A673 (cell line): ENCODE results near the gene CNTN1. TPM values are rescaled to one million over a fixed set of nuclear protein-coding genes. Genes with fewer than 3 reads are reported as not detected.

ENCODE experiments used
- BruUV-seq: library from RNA; stranded (reverse); fragments of 400-500 nt; replicated peaks from 2 replicates; lab custom pipeline; 2021; lab: Mats Ljungman, UMichigan
- CTCF ChIA-PET: fragments of 300-600 bp; sonication (Branson Sonifier 250); formaldehyde crosslinking; loops from one replicate; lab custom pipeline; 2022; ENCODE audit warnings: antibody characterized with exemption; lab: Charles Lee
- POLR2A ChIA-PET: fragments of 300-600 bp; sonication (Branson Sonifier 250); formaldehyde crosslinking; loops from one replicate; lab custom pipeline; 2022; ENCODE audit warnings: antibody characterized with exemption; ENCODE audit not compliant: low non-redundant PET; lab: Charles Lee
- DNase-seq: peaks from one replicate; pipeline ENCODE4 v3.0.0-alpha.2; 2015; ENCODE audit warnings: low spot score
- H3K27ac ChIP-seq: fragments of 200-600 bp; sonication (generic); 2 replicates; pipeline ENCODE4 v1.5.1; 2016; ENCODE audit warnings: mixed run types, low read depth, mild to moderate bottlenecking, mixed read lengths, antibody characterized with exemption, low read length; ENCODE audit not compliant: poor library complexity, severe bottlenecking
- H3K27me3 ChIP-seq: fragments of 200-600 bp; sonication (generic); replicated peaks from 2 replicates; pipeline ENCODE4 v1.6.1; 2017; ENCODE audit warnings: mixed run types, low read depth, mild to moderate bottlenecking, mixed read lengths, antibody characterized with exemption, low read length; ENCODE audit not compliant: insufficient read depth, poor library complexity
- H3K36me3 ChIP-seq: fragments of 200-600 bp; sonication (generic); 2 replicates; pipeline ENCODE4 v1.6.1; 2016; ENCODE audit warnings: mixed run types, mild to moderate bottlenecking, mixed read lengths, antibody characterized with exemption, low read length; ENCODE audit not compliant: insufficient read depth, poor library complexity, severe bottlenecking
- H3K4me1 ChIP-seq: fragments of 200-600 bp; sonication (generic); 2 replicates; pipeline ENCODE4 v1.6.1; 2017; ENCODE audit warnings: mixed run types, mild to moderate bottlenecking, mixed read lengths, antibody characterized with exemption, low read length; ENCODE audit not compliant: insufficient read depth, poor library complexity, severe bottlenecking
- H3K4me3 ChIP-seq: fragments of 200-600 bp; sonication (generic); 2 replicates; pipeline ENCODE4 v1.5.1; 2016; ENCODE audit warnings: low read depth, mixed run types, mild to moderate bottlenecking, mixed read lengths, low read length; ENCODE audit not compliant: poor library complexity, severe bottlenecking
- H3K9me3 ChIP-seq: fragments of 200-600 bp; sonication (generic); 2 replicates; pipeline ENCODE4 v1.6.1; 2016; ENCODE audit warnings: mixed run types, low read depth, mild to moderate bottlenecking, mixed read lengths, antibody characterized with exemption, low read length; ENCODE audit not compliant: poor library complexity, severe bottlenecking
- EZH2 ChIP-seq: fragments of 200-600 bp; sonication (generic); IDR thresholded peaks from 2 replicates; pipeline ENCODE4 v1.6.1; 2017; ENCODE audit warnings: borderline replicate concordance, low read depth, mild to moderate bottlenecking, mixed read lengths, antibody characterized with exemption, low read length; ENCODE audit not compliant: poor library complexity, severe bottlenecking
- intact Hi-C: fragments of 100-400 bp; cut with micrococcal nuclease; formaldehyde crosslinking; loops from one replicate; pipeline ENCODE4 v1.10.0; 2022; ENCODE audit not compliant: unreplicated experiment
- total RNA-seq: library from RNA; stranded (reverse); gene quantifications from 2 replicates; pipeline ENCODE4 v1.2.3, GENCODE V29; 2021
- TF ChIP-seq, protein P1 (sequence below): fragments of 300-800, 200-600 bp; sonication (generic); conservative IDR thresholded peaks from 2 replicates; pipeline ENCODE4 v1.5.1; 2017; ENCODE audit warnings: low read depth, mild to moderate bottlenecking, antibody characterized with exemption, low read length, moderate library complexity, mixed read lengths

The CNTN1 gene
- total RNA-seq, 1 experiment from 2014 or later, result 0.90 TPM

GRCh38 chr12:40646911-40647310 is 45.3 kb upstream of the CNTN1 start:
- H3K36me3 ChIP-seq, result no peaks in the 10 kb centered on the region
- no TSS peak for BruUV-seq
- no peaks in the 10 kb centered on the region for H3K9me3 ChIP-seq
- no peak overlapping the region for H3K27ac ChIP-seq
- CTCF ChIA-PET, result no interaction called here
- no peak overlapping the region for H3K4me3 ChIP-seq
- no peaks in the 10 kb centered on the region for H3K4me1 ChIP-seq
- H3K27me3 ChIP-seq, result no peaks in the 10 kb centered on the region
- POLR2A ChIA-PET, result no interaction called here
- TF ChIP-seq, protein P1, sequence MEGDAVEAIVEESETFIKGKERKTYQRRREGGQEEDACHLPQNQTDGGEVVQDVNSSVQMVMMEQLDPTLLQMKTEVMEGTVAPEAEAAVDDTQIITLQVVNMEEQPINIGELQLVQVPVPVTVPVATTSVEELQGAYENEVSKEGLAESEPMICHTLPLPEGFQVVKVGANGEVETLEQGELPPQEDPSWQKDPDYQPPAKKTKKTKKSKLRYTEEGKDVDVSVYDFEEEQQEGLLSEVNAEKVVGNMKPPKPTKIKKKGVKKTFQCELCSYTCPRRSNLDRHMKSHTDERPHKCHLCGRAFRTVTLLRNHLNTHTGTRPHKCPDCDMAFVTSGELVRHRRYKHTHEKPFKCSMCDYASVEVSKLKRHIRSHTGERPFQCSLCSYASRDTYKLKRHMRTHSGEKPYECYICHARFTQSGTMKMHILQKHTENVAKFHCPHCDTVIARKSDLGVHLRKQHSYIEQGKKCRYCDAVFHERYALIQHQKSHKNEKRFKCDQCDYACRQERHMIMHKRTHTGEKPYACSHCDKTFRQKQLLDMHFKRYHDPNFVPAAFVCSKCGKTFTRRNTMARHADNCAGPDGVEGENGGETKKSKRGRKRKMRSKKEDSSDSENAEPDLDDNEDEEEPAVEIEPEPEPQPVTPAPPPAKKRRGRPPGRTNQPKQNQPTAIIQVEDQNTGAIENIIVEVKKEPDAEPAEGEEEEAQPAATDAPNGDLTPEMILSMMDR, result no peak
- TF ChIP-seq EZH2, result no peak
- no peak for DNase-seq
- intact Hi-C loops, result no loop called here

DNA sequence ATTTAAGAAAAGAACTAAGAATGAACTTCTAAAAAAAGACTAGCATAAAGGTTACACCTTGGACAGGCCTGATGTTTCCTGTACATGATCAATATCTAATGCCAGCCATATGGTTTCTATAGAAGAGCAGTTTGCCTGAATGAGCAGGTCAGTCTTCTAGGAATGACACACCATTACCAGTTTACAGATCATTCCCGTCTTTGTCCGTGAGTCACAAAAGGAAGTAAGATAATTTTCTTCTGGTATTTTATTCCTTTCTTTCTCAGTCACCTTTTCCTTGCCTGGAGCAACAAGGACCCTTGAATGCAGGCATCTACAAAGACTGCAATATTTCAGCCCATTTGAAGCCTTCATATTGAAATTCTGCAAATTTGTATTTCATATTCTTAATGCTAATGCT is 44.6 kb upstream of the CNTN1 start:
- Histone ChIP-seq H3K27ac (no peak overlapping the region), H3K36me3 (no peaks in the 10 kb centered on the region), H3K9me3 (no peaks in the 10 kb centered on the region), H3K4me3 (no peak overlapping the region), H3K4me1 (no peaks in the 10 kb centered on the region), H3K27me3 (no peaks in the 10 kb centered on the region)
- ChIA-PET POLR2A (no interaction called here), CTCF (no interaction called here)
- DNase-seq, result no peak
- no peak for TF ChIP-seq EZH2
- TF ChIP-seq, protein P1, result no peak
- no TSS peak for BruUV-seq
- intact Hi-C loops, result no loop called here

GRCh38 chr12:40648519-40648918 is 43.7 kb upstream of the CNTN1 start:
- Histone ChIP-seq H3K36me3 (no peaks in the 10 kb centered on the region), H3K4me1 (no peaks in the 10 kb centered on the region), H3K27ac (no peak overlapping the region), H3K4me3 (no peak overlapping the region), H3K9me3 (no peaks in the 10 kb centered on the region), H3K27me3 (no peaks in the 10 kb centered on the region)
- intact Hi-C loops, result no loop called here
- no TSS peak for BruUV-seq
- POLR2A ChIA-PET, result no interaction called here
- no peak for DNase-seq
- TF ChIP-seq EZH2, result no peak
- TF ChIP-seq, protein P1, result no peak
- CTCF ChIA-PET, result interaction anchor here (0.7 kb wide), 1 partner anchor 13 kb away, joined by 4 read pairs; no protein-coding TSS in a partner anchor
